Neural cell (in vitro differentiated cells): ENCODE results near the gene SLC25A21. TPM values are rescaled to one million over a fixed set of nuclear protein-coding genes. Genes with fewer than 3 reads are reported as not detected.

Source experiments
- H2AFZ ChIP-seq: fragments of 200-600, 300-800 bp; sonication (generic), shearing (Covaris generic); 2 replicates; pipeline ENCODE4 v1.6.0; 2014; ENCODE audit warnings: low read depth, mild to moderate bottlenecking, antibody characterized with exemption, low read length, moderate library complexity
- H3F3A ChIP-seq: fragments of 200-600 bp; shearing (Covaris generic); 2 replicates; pipeline ENCODE4 v1.6.1; 2016; ENCODE audit warnings: mild to moderate bottlenecking, moderate library complexity, mixed read lengths, antibody characterized with exemption, low read length; ENCODE audit not compliant: insufficient read depth, poor library complexity, severe bottlenecking
- H3K27ac ChIP-seq: fragments of 200-600, 300-800 bp; sonication (generic), shearing (Covaris generic); 2 replicates; pipeline ENCODE4 v1.5.1; 2014; ENCODE audit warnings: mild to moderate bottlenecking, low read length, moderate library complexity
- H3K27me3 ChIP-seq: fragments of 300-800, 200-600 bp; sonication (generic), shearing (Covaris generic); 2 replicates; pipeline ENCODE4 v1.6.0; 2014; ENCODE audit warnings: mild to moderate bottlenecking, low read depth, low read length, moderate library complexity; ENCODE audit not compliant: insufficient read depth
- H3K36me3 ChIP-seq: fragments of 300-800, 200-600 bp; sonication (generic), shearing (Covaris generic); 2 replicates; pipeline ENCODE4 v1.5.1; 2014; ENCODE audit warnings: mild to moderate bottlenecking, antibody characterized with exemption, low read length, moderate library complexity; ENCODE audit not compliant: insufficient read depth
- H3K4me2 ChIP-seq: fragments of 300-800, 200-600 bp; sonication (generic), shearing (Covaris generic); 2 replicates; pipeline ENCODE4 v1.6.0; 2014; ENCODE audit warnings: mild to moderate bottlenecking, low read length
- H3K4me3 ChIP-seq: fragments of 300-800, 200-600 bp; sonication (generic), shearing (Covaris generic); 2 replicates; pipeline ENCODE4 v1.5.1; 2014; ENCODE audit warnings: mild to moderate bottlenecking, low read length, moderate library complexity
- H3K79me2 ChIP-seq: fragments of 200-600 bp; shearing (Covaris generic); replicated peaks from 2 replicates; pipeline ENCODE4 v1.6.0; 2014; ENCODE audit warnings: mild to moderate bottlenecking, low read length, moderate library complexity; ENCODE audit not compliant: insufficient read depth
- H3K9ac ChIP-seq: fragments of 300-800, 200-600 bp; sonication (generic), shearing (Covaris generic); 2 replicates; pipeline ENCODE4 v1.6.1; 2016; ENCODE audit warnings: mild to moderate bottlenecking, low read length, mixed read lengths
- H3K9me2 ChIP-seq: fragments of 200-600 bp; shearing (Covaris generic); 2 replicates; pipeline ENCODE4 v1.6.1; 2016; ENCODE audit warnings: mild to moderate bottlenecking, low read length, mixed read lengths; ENCODE audit not compliant: insufficient read depth
- H3K9me3 ChIP-seq: fragments of 200-600, 300-800 bp; sonication (generic), shearing (Covaris generic); 2 replicates; pipeline ENCODE4 v1.6.1; 2016; ENCODE audit warnings: mild to moderate bottlenecking, mixed run types, low read length, moderate library complexity, mixed read lengths
- H4K20me1 ChIP-seq: fragments of 200-600 bp; shearing (Covaris generic); 2 replicates; pipeline ENCODE4 v1.6.1; 2016; ENCODE audit warnings: mild to moderate bottlenecking, mixed run types; ENCODE audit not compliant: insufficient read depth
- CTCF ChIP-seq: fragments of 450-650 bp; IDR thresholded peaks from 2 replicates; pipeline ENCODE4 v1.5.1; 2014; ENCODE audit warnings: antibody characterized with exemption, mild to moderate bottlenecking, moderate library complexity; ENCODE audit not compliant: poor library complexity, severe bottlenecking
- EP300 ChIP-seq: fragments of 450-650 bp; conservative IDR thresholded peaks from 2 replicates; pipeline ENCODE4 v1.6.1; 2014; ENCODE audit warnings: antibody characterized with exemption, mild to moderate bottlenecking, moderate library complexity; ENCODE audit not compliant: poor library complexity, severe bottlenecking
- EZH2 ChIP-seq: fragments of 200-600, 300-800 bp; shearing (Covaris generic), sonication (generic); IDR thresholded peaks from 2 replicates; pipeline ENCODE4 v1.6.1; 2014; ENCODE audit warnings: antibody characterized with exemption, low read length, borderline replicate concordance, mild to moderate bottlenecking; ENCODE audit not compliant: insufficient read depth, poor library complexity, severe bottlenecking
- MXI1 ChIP-seq: fragments of 450-650 bp; conservative IDR thresholded peaks from 2 replicates; pipeline ENCODE4 v1.6.1; 2014; ENCODE audit warnings: antibody characterized with exemption, mild to moderate bottlenecking; ENCODE audit not compliant: poor library complexity, severe bottlenecking
- POLR2AphosphoS5 ChIP-seq: IDR thresholded peaks from 2 replicates; pipeline ENCODE4 v1.6.1; 2012
- RAD21 ChIP-seq: fragments of 450-650 bp; conservative IDR thresholded peaks from 2 replicates; pipeline ENCODE4 v1.6.1; 2014; ENCODE audit warnings: antibody characterized with exemption, mild to moderate bottlenecking, moderate library complexity
- REST ChIP-seq: IDR thresholded peaks from 2 replicates; pipeline ENCODE4 v1.6.1; 2012; ENCODE audit warnings: borderline replicate concordance
- SMC3 ChIP-seq: fragments of 450-650 bp; conservative IDR thresholded peaks from 2 replicates; pipeline ENCODE4 v1.6.1; 2014; ENCODE audit warnings: antibody characterized with exemption, mild to moderate bottlenecking, moderate library complexity; ENCODE audit not compliant: poor library complexity
- TAF1 ChIP-seq: IDR thresholded peaks from 2 replicates; pipeline ENCODE4 v1.6.1; 2012; ENCODE audit warnings: low read depth
- polyA plus RNA-seq: library from polyadenylated mRNA; depleted of rRNA; stranded (reverse); fragments of >200 nt; gene quantifications from 2 replicates; pipeline ENCODE4 v1.2.3, GENCODE V29; 2014

Gene SLC25A21
- polyA plus RNA-seq, 1 donor from 2014 or later = 0.35 TPM

GRCh38 chr14:37215345-37215744 is 42.9 kb upstream of the SLC25A21 start:
- no peak overlapping the region for H3K4me3 ChIP-seq

GRCh38 chr14:37213016-37213415 is 40.6 kb upstream of the SLC25A21 start:
- Histone ChIP-seq H3K9me2 (no peaks in the 10 kb centered on the region), H3K4me3 (no peak overlapping the region), H3K36me3 (no peaks in the 10 kb centered on the region), H3K27ac (no peak overlapping the region), H3K9me3 (no peaks in the 10 kb centered on the region), H4K20me1 (no peaks in the 10 kb centered on the region), H3K9ac (no peak overlapping the region), H2AFZ (no peak overlapping the region), H3F3A (no peaks in the 10 kb centered on the region), H3K27me3 (no peaks in the 10 kb centered on the region), H3K79me2 (no peaks in the 10 kb centered on the region), H3K4me2 (no peak overlapping the region)
- TF ChIP-seq RAD21 = no peak
- no peak for TF ChIP-seq MXI1
- no peak for TF ChIP-seq REST
- no peak for TF ChIP-seq EZH2
- no peak for TF ChIP-seq TAF1
- TF ChIP-seq EP300 = no peak
- TF ChIP-seq POLR2AphosphoS5 = no peak
- TF ChIP-seq SMC3 = no peak

More at GRCh38 chr14:37215345-37215744, 42.9 kb upstream of the SLC25A21 start:
- no peaks in the 10 kb centered on the region for H4K20me1 ChIP-seq
- H3K27ac ChIP-seq = no peak overlapping the region
- H3K36me3 ChIP-seq = no peaks in the 10 kb centered on the region
- no peak overlapping the region for H3K9ac ChIP-seq
- TF ChIP-seq MXI1 (no peak), POLR2AphosphoS5 (no peak), TAF1 (no peak), EZH2 (no peak), RAD21 (no peak), CTCF (no peak), EP300 (no peak), SMC3 (no peak), REST (no peak)
- no peaks in the 10 kb centered on the region for H3K79me2 ChIP-seq
- no peaks in the 10 kb centered on the region for H3K27me3 ChIP-seq
- H3F3A ChIP-seq = no peaks in the 10 kb centered on the region
- no peaks in the 10 kb centered on the region for H3K9me3 ChIP-seq
- no peaks in the 10 kb centered on the region for H3K9me2 ChIP-seq
- H3K4me2 ChIP-seq = no peak overlapping the region
- no peak overlapping the region for H2AFZ ChIP-seq
